ENCODE measurements around the gene ARID1B.

DNA sequence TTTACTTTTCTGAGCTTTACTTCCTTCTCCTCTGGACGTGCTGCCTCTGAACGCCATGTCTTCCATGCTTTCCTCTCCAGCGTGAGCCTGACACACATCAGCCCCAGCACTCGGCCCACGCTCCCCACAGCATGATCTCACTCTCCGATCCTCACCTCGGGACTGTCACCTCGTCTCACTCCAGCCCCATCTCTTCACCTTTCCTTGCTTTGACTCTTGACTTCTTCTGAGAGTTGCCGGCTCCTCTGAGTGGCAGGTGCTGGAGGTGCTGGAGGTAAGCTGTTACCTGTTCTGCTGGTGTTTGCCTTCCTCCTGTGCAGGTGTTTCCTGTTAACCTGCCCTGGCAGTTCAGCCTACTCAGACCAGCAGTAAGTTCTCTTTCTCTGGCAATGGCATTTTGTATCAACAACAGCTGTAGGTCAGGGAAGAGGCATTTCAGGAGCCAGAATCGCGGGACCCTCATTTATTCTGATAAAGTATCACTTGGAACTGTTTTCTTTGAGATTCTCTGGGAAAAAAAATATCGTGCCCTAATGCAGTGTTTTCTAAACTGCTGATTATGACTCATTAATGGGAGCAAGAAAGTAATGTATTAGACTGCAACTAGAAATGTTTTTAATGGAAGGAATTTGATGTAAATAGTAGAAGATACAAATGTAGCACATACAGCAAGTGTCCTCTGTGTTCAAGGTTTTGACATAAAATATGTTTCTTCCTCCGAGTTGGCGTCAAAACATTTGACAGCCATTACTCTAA lies 106.5 kb downstream of the ARID1B start:
- TF ChIP-seq ZNF747 (tag by site-specific recombination; IDR thresholded peaks at IDR 0.05): no peak
- TF ChIP-seq, protein P1, sequence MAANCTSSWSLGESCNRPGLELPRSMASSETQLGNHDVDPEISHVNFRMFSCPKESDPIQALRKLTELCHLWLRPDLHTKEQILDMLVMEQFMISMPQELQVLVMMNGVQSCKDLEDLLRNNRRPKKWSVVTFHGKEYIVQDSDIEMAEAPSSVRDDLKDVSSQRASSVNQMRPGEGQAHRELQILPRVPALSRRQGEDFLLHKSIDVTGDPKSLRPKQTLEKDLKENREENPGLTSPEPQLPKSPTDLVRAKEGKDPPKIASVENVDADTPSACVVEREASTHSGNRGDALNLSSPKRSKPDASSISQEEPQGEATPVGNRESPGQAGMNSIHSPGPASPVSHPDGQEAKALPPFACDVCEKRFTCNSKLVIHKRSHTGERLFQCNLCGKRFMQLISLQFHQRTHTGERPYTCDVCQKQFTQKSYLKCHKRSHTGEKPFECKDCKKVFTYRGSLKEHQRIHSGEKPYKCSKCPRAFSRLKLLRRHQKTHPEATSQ (tag by site-specific recombination; IDR thresholded peaks at IDR 0.05): no peak
- TF ChIP-seq, protein P2, sequence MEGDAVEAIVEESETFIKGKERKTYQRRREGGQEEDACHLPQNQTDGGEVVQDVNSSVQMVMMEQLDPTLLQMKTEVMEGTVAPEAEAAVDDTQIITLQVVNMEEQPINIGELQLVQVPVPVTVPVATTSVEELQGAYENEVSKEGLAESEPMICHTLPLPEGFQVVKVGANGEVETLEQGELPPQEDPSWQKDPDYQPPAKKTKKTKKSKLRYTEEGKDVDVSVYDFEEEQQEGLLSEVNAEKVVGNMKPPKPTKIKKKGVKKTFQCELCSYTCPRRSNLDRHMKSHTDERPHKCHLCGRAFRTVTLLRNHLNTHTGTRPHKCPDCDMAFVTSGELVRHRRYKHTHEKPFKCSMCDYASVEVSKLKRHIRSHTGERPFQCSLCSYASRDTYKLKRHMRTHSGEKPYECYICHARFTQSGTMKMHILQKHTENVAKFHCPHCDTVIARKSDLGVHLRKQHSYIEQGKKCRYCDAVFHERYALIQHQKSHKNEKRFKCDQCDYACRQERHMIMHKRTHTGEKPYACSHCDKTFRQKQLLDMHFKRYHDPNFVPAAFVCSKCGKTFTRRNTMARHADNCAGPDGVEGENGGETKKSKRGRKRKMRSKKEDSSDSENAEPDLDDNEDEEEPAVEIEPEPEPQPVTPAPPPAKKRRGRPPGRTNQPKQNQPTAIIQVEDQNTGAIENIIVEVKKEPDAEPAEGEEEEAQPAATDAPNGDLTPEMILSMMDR (tag by site-specific recombination; IDR thresholded peaks at IDR 0.05): no peak
- no peak for TF ChIP-seq YY1 (tag by site-specific recombination; IDR thresholded peaks at IDR 0.05)
- no peak for TF ChIP-seq ZNF280D (tag by site-specific recombination; IDR thresholded peaks at IDR 0.05)
- TF ChIP-seq ZNF433 (tag by site-specific recombination; IDR thresholded peaks at IDR 0.05; ENCODE audit: low read depth): no peak
- no peak for TF ChIP-seq ZNF211 (tag by site-specific recombination; IDR thresholded peaks at IDR 0.05; ENCODE audit: low read depth)

Data from HEK293 (cell line).